ENCODE results near the gene COL4A3.

GRCh38 chr2:227326783-227327182 lies 162.4 kb downstream of the COL4A3 start:
- TF ChIP-seq, protein P1, sequence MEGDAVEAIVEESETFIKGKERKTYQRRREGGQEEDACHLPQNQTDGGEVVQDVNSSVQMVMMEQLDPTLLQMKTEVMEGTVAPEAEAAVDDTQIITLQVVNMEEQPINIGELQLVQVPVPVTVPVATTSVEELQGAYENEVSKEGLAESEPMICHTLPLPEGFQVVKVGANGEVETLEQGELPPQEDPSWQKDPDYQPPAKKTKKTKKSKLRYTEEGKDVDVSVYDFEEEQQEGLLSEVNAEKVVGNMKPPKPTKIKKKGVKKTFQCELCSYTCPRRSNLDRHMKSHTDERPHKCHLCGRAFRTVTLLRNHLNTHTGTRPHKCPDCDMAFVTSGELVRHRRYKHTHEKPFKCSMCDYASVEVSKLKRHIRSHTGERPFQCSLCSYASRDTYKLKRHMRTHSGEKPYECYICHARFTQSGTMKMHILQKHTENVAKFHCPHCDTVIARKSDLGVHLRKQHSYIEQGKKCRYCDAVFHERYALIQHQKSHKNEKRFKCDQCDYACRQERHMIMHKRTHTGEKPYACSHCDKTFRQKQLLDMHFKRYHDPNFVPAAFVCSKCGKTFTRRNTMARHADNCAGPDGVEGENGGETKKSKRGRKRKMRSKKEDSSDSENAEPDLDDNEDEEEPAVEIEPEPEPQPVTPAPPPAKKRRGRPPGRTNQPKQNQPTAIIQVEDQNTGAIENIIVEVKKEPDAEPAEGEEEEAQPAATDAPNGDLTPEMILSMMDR (IDR thresholded peaks at IDR 0.05; ENCODE audit: low read depth, low read length): no peak
- TF ChIP-seq, protein P2, sequence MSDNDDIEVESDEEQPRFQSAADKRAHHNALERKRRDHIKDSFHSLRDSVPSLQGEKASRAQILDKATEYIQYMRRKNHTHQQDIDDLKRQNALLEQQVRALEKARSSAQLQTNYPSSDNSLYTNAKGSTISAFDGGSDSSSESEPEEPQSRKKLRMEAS (IDR thresholded peaks at IDR 0.05; ENCODE audit: low read depth, low read length): no peak
- TF ChIP-seq POLR2A (IDR thresholded peaks at IDR 0.05; ENCODE audit: extremely low read depth, insufficient read length): no peak
